OCI-LY1 (cell line): Measurements from ENCODE around the gene GALNT16.

Source experiments
- CTCF ChIP-seq: fragments of 200-600 bp; sonication (generic), shearing (Covaris generic); IDR thresholded peaks from 2 replicates; pipeline ENCODE4 v1.5.1; 2017; ENCODE audit warnings: mild to moderate bottlenecking, antibody characterized with exemption, low read length, moderate library complexity, mixed read lengths
- EZH2 ChIP-seq: fragments of 200-600 bp; sonication (generic), shearing (Covaris generic); IDR thresholded peaks from 2 replicates; pipeline ENCODE4 v1.8.0; 2017; ENCODE audit warnings: borderline replicate concordance, mixed run types, mild to moderate bottlenecking, antibody characterized with exemption, low read length, moderate library complexity, mixed read lengths

- TF ChIP-seq CTCF (no peak), EZH2 (no peak)
Observed at GRCh38 chr14:69326611-69327010, 66.7 kb downstream of the GALNT16 start.
